HG02759 (cell line): ENCODE results near the gene ZNFX1.
"Not testable (repeated sequence)": the region's sequence is repeated elsewhere in the genome, so short reads cannot be mapped to it uniquely, and the experiment has no call there.

Source experiments
- ATAC-seq: cut with Tn5 transposase; IDR thresholded peaks from one replicate; pipeline ENCODE4 v1.9.1; 2021; ENCODE audit warnings: mild to moderate bottlenecking, moderate library complexity; ENCODE audit not compliant: unreplicated experiment

Gene ZNFX1

DNA sequence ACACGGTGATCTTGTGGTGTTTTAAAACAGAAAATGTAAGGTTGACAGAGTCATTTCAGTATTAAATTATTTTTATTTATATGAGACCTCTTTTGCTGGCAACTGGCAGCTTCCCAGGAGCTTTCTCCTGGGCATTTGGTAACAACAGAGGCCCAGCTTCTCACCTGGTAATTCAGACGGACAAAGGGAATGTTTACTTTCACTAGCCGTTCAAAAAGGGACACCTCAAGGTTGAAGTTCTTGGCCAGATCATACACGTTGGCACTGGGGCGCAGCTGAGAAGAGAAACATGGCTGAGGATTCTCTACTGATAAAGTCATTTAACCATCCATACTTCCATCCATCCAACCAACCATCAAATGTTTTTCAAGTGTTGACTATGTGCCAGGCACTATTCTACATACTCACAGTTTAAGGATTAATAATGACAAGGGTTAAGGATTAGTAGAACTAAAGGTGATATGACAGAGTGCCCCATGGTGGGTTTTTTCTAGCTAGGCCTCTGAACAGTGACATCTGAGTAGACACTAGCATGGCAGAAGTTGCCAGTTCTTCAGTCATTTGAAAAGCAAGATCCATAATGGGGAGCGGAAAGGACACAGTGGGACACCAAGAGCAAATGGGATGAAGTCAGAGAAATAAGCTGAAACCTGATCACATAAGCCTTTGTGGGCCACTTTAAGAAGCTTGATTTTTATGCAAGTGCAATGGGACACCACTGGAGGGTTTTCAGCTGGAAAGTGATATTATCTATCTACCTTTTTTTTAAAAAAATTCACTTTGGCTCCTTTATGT, 25.1 kb downstream of the ZNFX1 start:
- ATAC-seq = no peak

DNA sequence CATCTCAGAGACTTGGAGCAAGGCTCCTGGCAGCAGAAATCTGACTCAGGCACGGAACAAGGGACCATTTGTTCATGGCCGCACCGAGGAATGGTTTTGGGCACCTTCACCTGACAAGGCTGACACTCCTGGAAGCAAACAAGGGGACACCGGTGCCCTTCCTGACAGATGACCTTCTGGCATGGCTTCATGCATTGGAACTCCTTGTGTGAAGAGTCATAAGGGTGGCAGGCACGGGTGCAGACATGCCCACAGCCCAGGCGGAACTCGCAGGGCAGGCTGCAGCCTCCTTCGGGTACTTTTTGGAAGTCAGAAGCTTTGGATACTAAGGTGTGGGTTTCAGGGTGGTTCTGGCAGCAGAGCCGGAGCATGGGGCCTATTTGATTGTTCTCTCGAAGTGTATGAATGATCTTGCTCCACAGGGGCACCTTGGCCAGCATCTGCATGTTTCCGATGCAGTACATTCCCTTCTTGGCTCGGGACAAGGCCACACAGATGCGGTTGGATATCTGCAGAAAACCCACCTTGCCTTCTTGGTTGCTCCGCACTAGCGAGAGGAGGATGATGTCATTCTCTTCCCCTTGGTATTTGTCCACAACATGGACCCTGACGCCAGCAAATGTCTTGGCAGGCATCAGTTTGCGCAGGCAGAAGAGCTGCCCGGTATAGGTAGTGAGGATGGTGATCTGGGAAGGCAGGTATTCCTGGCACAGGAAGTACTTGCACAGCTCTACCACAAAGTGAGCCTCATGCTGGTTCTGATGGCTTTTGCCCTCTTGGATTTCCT, 28.8 kb downstream of the ZNFX1 start:
- no peak for ATAC-seq

DNA sequence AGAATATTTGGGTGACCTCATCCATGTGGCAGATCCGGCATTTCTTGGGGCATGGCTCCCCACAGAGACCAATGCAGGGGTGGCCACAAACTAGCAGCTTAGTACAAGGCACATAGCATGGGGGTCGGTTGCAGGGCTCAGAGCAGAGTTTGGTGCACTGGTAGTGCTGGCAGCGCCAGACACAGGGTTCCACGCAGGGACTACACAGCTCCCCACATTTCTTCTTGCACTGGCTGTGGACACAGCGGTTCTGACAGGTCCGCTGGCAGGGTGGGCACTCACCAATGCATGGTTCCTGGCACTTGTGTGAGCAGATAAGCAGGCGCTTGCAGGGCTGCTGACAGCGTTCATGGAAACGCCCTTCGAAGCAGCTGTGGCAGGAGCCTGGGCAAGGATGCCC, 29.6 kb downstream of the ZNFX1 start:
- no peak for ATAC-seq

DNA sequence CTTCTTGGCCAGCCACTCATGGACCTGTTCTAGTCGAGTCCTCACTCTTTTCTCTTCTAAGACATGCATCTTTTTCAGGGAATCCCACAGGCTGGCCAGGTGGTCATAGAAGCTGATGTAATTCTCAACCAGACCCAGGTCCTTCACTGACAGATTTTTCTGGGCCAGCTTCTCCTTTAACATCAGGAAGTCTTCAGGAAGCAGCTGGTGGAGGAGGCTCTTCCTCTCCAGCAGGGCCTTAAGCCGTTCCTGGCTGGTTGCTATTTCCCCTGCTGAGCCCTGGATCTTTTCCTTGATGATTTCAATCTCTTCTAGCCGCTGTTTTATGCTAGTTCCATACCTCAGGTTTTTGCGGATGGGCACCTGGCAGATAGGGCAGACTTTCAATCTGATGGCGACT, 30.1 kb downstream of the ZNFX1 start:
- ATAC-seq = no peak

DNA sequence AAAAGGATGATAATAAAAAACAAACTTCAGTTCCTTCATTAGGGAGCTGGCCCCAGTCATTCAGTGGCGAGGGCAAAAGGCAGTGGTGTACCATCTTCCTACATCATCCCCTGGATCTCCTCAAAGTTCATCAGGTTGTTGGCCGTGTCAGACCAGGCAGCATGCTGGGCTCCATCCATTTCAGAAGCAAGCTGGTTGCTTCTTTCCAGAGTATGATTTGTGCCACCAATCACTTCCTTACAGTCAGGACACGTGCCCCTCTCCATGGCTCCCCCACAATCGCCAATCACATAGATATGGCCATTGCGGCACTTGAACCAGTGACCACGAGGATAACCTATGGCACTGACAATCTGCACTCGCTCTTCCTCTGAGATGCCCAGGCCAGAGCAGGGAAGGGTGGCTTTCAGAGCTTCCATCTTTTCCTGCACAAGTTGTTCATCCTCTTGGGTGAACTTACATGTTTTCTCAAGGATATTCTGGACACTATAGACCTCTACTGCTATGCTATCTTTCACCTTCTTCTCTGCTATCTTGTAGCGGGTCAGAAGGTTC, 30.6 kb downstream of the ZNFX1 start:
- ATAC-seq = no peak

DNA sequence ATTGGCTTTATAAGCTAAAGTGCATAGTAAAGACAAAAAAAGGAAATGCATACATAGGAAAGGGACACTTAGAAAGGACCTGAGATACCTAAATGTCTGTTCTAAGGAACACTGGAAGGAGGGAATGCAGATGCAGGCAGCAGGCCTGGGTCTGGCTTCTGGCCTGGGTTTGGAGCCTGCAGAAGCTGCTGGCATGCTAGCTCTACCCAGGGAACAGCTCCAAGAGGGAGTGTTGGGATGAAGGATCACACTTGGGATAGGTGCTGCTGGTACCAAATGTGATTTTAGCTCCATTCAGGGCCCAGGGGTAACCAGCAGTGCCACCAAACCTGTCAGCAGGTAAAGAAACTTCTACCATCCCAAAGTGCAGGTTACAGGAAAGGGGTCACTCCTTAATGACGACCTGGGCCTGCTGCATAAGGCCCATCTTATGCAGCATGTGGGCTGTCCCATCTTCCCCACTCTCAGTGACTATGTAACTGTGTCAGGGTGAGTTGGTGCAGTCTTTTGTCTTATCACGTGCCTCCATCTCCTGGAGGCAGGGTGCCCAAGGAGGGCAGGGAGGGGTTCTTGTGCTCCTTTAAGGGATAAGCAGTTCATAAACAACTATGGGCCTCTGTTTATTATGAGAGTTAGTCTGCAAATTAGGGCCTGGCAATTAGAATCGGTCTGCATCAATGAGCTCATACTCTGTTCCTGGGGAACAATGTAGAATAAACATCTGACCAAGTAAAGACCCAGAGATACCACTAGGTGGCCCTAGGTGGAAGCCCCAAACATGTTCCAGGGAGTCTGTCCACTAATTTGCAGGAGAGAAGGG, 31.7 kb downstream of the ZNFX1 start:
- ATAC-seq = no peak

DNA sequence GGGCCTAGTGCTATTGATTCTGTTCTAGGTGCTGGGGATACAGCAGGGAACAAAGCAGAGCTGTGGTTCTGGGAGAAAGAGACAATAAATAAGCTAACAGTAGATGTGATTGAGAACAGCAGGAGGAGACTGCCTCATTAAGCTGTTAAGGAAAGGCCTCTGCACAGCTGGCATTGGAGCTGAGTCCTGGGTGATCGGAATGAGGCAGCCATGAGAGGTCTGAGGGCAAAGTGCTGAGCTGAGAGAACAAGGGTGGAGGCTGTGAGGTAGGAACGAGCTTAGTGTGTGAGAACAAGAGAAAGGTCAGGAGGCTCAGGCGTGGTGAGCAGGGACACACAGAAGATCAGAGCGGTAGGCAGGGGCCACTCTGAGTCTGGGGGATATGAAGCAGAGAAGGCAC, 40.3 kb downstream of the ZNFX1 start:
- ATAC-seq = no peak

DNA sequence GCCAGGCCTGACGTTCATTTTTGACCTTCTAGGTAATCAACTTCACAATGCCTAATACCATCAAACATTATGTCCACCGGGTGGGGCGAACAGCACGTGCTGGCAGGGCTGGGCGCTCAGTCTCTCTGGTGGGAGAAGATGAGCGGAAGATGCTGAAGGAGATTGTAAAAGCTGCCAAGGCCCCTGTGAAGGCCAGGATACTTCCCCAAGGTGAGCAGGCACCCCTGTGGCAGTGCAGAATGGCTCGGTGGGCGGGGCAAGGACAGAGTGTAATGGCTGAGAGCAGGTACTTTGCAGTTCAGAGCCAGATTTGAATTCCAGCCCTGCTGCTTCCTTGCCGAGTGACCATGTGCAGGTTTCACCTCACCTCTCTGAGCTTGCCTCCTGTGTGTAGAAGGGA, 41.6 kb downstream of the ZNFX1 start:
- ATAC-seq = no peak

DNA sequence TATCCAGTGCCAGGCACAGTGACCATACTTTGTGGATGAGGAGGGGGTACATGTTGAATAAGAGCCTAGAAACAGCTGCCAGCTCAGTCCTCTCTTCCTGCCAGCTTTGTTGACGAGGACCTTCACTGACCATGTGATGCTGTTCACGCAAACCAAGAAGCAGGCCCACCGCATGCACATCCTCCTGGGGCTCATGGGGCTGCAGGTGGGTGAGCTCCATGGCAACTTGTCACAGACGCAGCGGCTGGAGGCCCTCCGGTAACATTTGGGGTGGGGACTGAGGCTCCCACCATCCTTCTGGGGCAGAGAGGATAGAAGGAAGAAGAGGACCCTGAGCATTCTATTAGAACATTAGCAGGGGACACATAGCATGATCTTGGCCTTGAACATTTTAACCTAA, 43.0 kb downstream of the ZNFX1 start:
- ATAC-seq = no peak

DNA sequence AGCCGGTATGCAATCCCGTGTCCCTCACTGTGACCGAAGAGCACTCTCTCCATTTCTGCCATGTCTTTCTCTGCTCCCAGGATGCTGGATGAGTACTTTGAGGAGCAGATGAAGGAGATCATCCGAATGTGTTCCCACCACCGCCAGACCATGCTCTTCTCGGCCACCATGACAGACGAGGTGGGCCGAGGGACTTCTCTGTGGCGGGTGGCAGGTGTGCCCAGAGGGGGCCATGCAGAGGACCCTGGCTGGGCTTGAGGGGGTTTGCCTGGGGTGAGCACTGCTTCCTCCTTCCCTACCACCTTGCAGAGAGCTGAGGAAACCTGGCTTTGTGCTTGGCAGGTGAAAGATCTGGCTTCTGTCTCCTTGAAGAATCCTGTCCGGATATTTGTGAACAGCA, 44.6 kb downstream of the ZNFX1 start:
- no peak for ATAC-seq

DNA sequence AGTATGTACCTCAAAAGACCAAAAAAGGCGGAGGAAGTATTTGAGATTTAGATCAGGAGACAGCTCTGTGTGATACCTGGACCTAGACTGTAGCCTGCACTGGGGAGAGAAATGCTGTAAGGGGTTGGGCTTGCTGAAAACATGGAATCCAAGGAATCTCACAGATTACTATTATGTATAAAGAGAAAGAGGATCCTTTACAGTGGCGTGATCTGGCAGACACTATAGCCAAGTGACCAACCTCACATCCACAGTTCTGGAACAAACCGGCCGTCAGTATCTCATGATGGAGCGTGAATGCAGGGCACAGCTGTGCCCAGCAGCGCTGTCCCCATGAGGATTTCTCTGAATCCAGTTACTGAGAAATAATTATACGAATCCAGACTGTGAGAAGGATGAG, 46.4 kb downstream of the ZNFX1 start:
- ATAC-seq = no peak

DNA sequence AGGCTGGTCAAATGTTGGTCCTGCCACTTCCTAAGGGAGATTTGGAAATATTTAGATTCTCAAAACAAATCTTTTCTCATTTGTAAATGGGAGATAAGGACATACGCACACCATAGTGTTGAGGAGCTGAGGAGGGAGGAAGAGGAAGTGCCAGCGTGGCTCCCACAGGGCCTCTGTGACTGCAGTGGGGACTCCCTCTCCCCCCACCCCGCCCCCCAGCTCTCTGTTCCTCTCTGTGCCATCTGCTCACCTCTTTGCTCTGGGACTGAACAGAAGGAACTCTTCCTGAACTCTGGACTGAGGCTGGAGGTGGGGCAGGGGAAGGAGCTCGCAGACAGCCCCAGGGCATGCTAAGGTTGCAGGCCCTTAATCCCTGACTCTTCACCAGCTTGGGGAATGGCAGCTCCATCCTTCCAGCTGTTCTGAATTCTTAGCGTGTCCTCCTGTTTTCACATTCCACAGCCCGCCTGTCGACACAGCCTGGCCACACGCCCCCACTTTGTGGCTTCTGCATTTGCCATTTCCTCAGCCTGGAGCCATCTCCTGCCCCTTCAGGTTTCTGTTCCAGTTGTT, 47.2 kb downstream of the ZNFX1 start:
- no peak for ATAC-seq

DNA sequence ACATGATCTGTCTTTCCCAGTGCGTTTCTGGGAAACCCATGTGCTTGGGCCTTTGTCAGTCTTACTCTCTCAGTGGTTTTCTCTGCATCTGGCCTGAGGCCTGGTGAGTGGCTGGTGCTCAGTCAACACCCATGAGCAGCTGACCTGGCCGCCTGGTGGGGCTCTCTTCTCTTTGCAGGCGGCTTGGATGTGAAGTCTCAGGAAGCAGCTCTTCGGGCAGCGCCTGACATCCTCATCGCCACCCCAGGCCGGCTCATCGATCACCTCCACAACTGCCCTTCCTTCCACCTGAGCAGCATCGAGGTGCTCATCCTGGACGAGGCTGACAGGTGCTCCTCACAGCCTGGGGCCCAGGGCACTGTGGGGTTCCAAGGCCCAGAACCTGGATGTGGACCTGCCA, 47.8 kb downstream of the ZNFX1 start:
- ATAC-seq = no peak

DNA sequence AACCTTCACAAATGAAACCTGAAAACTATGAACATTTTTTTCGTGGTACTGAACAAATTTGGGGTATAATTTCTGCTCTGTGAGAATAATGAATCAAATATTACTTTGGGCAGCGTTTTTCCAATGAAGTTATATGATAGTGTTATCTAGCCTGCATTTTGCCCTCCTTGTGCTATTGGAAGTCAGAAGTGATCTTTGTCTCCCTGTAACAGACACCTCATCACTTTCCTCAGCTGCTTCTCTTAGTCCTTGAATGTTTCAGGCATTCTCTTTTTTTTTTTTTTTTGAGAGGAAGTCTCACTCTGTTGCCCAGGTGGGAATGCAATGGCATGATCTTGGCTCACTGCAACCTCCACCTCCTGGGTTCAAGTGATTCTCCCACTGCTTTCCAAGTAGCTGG, 48.5 kb downstream of the ZNFX1 start:
- no peak for ATAC-seq

DNA sequence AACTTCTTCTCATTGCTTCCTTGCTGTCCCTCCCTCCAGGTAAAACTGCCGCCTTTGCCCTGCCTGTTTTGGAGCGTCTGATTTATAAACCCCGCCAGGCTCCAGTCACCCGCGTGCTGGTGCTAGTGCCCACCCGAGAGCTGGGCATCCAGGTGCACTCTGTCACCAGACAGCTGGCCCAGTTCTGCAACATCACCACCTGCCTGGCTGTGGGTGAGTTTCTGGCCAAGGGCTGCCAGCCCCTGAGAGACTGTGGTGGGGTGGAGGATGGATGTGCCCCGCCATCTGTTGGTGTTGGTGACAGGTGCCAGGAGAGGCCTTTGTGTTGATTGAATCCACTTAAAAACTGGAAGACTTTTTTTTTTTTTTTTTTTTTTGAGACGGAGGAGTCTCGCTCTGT, 49.2 kb downstream of the ZNFX1 start:
- no peak for ATAC-seq

DNA sequence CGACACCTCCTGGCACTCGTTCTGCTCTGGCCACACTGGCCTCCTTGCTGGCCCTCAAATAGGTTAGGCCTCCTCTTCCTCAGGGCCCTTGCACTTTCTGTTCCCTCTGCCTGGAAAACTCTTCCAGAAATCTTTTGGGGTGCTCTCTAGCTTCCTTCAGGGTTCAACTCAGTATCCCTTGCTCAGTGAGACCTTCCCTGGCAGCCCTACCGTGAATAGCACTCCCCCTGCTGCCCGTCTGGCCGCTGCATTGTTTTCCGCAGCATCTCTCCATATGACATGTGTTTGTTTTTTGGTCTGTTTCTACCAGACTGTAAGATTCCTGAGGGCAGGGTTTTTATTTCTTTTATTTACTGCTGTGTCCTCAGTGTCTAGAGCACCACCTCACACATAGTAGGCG, 52.0 kb downstream of the ZNFX1 start:
- ATAC-seq = no peak

DNA sequence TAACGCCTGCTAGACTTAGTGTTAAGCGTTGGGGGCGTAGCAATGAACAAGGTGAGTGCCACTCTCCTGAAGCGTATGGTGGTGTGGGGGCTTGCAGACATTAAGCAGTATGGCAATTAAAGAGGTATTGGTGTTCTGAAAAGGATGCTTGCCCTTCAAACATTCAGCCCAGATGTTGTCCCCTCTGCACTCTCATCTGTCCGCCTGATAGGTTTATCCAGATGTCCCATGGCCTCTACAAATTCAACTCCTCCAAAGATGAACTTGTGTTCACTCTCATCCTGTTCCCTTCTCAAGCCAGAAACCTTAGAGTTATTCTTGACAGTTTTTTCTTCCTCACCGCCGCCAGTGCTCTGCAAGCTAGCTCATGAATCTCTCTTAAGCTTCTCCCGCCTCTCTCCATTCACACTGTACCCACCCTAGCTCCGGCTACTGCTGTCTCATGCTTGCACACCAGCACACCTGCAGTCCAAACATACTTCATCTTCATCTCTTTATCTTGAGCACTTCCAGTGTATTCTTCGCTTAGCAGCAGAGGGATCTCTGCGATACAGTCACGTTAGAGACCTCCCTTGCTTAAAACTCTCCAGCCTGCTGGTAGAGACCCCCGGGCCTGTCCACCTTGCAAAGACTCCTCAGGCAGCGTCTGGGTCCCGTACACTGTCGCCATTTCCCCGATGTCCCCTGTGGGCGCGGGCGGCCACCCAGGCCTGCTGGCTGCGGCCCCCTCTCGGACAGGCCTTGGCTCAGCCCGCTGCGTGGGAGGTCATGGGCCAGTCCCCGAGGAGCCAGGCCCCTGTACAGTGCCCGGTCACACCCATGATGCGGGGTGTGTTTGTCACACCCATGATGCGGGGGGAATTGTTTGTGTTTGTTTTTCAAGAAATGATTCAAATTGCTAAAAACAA, 57.7 kb downstream of the ZNFX1 start:
- no peak for ATAC-seq

DNA sequence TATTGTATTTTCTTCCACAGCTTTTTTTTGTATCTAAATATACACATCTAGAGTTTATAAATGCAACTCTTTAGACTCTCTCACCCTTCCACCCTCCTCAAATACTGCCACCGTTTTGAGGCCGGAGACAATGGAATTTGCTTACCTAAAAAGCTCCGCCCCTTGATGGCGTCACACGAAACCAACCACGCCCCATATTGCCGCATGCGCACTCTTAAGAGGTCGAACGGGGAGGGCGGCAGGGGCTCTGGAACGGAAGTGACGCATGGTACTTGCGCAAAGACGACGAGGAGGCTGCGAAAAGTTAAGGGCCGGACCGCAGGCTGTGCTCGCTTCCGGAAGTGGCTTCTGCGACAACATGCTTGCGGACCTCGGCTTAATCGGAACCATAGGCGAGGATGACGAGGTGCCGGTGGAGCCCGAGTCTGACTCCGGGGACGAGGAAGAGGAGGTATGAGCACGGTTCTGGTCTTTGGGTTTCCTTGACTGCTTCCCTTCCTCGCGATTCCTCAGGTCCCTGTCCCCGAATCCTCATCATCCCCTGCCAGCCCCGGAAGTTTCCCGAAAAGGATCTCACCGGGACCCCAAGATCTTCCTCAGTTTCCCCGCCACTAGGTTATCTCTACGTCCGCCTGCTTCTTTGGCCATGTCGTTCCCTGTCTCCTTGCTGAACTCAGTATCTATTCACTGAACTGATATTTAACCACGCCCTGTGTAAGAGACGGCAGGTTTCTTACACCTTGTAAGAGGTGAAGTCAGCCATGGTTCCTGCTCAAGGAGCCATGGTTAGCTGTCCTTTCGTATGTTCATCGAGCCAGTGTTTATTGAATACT, 58.5 kb downstream of the ZNFX1 start, which contains the start of gene DDX27:
DDX27 (plus strand) TSS at position 326 of the 833 bp plus-strand sequence; CDS start at position 359, 33 bp downstream.
- ATAC-seq = peak; percentile 95

DNA sequence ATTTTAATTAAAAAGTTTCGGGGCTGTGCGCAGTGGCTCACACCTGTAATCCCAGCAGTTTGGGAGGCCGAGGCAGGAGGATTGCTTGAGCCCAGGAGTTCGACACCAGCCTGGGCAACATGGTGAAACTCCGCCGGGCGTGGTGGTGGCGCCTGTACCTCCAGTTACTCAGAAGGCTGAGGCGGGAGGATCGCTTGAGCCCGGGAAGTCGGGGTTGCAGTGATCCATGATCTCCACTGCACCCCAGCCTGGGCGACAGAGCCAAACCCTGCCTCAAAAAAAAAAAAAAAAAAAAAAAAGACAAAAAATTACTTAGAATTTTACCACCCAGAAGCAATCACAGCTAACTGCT, 59.1 kb downstream of the ZNFX1 start:
- not testable (repeated sequence) for ATAC-seq
